ENCODE results near the gene CASTOR1.

- TF ChIP-seq CTCF (conservative IDR thresholded peaks at IDR 0.05) (no peak), ZFX (IDR thresholded peaks at IDR 0.05) (no peak)
Measured at GRCh38 chr22:30273711-30274436, 15.4 kb downstream of the CASTOR1 start.
